Urothelium cell line (cell line): ENCODE data around the gene NPEPPS.

Experiments
- DNase-seq: peaks from one replicate; pipeline ENCODE4 v3.0.0; 2011; ENCODE audit warnings: low spot score, mixed read lengths
- FAIRE-seq: peaks from 2 replicates; lab custom pipeline; 2011; peaks lifted over from hg19 to GRCh38; lab: Jason Lieb, UNC

The NPEPPS gene

DNA sequence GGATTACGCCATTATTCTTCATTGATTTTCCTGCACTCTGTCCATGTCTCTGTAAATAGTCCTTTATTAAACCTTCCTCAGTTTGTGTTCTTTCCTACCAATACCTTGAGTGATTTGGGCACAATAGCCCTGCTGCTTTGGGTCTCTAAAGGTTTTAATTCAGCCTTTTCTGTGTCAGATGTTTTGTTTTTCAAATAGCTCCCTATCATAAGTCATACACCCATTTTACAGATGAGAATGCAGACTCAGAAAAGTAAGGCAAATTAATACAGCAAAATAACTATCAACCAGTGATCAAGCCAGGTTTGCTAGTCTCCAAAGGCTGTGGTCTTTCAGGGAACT lies 93.8 kb downstream of the NPEPPS start:
- FAIRE-seq, result no peak
- no peak for DNase-seq

DNA sequence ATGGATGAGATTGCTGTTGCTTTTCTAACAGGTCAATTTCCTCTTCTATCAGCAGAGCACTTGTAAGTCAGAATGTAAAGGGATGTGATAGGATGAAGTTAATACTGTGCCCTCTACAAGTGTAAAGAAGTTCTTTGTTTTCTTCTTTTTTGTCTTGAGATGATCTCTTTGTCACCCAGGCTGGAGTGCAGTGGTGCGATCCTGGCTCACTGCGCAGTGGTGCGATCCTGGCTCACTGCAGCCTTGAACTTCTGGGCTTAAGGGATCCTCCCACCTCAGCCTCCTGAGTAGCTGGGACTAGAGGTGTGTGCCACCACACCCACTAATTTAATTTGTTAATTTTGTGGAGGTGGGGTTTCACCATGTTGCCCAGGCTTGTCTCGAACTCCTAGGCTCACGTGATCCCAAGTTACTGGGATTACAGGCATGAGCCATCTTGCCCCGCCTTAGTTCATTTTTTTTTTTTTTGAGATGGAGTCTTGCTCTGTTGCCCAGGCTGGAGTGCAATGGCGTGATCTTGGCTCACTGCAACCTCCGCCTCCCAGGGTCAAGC lies 97.2 kb downstream of the NPEPPS start:
- no peak for DNase-seq
- FAIRE-seq, result no peak

DNA sequence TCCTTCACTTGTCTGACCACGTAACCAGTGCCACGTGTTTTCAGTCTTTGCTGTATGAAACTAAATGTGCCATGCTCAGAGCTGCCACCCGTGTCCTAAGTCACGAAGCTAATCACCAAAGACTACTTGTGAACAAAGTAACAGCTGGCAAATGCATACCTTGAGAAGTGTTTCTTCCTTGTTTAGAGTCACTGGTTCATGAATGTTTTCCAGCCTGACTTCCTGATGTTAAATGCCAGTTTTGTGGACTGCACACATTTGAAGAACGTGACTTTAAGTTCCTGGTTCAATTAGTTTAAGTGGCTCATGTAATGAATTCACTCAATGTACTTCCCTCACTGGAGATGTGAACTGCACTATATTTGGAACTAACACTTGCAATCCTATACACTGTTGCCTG lies 98.9 kb downstream of the NPEPPS start:
- DNase-seq (no peak), FAIRE-seq (no peak)

DNA sequence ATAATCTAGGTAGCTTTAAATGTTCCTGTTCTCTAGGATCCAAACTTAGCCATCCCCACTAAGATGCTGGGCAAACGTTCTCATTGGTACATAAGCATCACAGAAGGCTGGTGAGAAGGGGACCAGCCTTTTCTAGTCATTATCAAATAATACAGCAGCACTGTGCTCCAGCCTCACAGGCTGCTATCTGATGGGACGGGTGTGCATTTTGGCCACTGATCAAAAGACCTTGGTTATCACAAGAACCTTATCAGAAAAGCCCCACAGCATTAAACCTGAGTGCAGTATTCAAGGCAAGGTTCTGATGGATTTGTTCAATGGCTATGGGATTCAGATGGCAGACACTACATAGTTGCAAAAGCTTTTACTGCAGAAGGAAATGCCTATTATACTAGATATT lies 99.7 kb downstream of the NPEPPS start:
- DNase-seq, result no peak
- FAIRE-seq, result no peak

DNA sequence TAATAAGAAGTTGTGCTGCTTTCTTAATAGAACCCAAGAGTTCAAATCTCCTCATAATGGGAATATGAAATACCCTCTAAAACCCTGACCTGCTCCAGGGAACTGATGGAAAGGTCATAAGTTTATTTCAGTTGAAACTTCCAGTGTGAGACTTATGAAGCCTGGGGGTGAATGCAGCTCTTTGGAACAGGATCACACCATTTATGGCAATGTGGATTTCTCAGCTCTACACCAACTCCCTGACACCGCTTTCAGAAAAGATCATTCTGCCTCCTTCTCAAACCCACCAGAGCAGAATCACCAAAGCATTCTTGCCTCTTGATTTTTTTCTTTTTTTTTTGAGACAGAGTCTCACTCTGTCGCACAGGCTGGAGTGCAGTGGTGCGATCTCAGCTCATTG lies 102.1 kb downstream of the NPEPPS start:
- DNase-seq, result no peak
- FAIRE-seq, result no peak

DNA sequence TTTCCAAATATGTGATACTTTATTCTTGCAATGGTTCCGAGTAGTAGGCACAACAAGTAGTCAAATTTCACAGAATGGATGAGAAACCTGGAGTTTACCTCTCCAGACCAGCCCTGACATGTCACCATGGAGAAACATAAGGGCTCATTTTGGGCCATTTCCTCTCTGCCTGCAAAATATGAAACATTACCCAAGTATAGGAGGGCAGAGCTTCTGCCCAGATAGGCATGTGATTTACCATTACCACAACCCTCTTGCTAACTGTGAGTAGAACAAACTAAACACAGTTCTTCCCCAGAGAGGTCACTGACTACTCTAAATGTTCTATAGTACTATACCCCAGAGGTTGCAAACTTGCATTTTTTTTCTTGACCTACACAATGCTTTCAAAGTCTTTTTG lies 103.1 kb downstream of the NPEPPS start:
- no peak for FAIRE-seq
- DNase-seq, result no peak

DNA sequence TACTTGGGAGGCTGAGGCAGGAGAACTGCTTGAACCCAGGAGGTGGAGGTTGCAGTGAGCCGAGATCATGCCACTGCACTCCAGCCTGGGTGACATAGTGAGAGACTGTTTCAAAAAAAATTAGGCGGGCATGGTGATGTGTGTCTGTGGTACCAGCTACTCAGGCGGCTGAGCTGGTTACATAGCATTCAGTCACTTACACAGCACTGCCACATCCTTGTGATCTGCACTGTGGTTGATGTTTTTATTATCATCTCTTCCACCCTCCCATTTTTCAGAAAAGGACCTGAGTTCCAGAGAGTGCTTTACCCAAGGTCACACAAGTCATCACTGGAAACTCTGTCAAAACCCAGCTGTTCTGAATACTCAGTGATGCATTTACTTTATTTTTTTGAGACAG lies 104.0 kb downstream of the NPEPPS start:
- DNase-seq (no peak), FAIRE-seq (no peak)

DNA sequence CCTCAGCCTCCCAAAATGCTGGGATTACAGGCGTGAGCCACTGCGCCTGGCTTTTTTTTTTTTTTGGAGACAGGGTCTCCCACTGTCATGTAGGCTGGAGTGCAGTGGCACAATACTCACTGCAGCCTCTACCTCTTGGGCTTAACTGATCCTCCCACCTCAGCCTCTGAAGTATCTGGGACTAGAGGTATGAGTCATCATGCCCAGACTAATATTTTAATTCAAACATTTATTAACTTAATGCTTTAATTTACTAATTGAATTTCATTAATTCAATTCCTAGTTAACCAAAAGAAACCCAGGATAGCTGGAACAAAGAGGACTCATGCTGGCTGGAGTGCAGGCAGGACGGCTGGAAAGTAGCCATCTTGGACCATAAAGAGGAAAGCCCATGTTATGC lies 104.8 kb downstream of the NPEPPS start:
- DNase-seq (no peak), FAIRE-seq (no peak)

DNA sequence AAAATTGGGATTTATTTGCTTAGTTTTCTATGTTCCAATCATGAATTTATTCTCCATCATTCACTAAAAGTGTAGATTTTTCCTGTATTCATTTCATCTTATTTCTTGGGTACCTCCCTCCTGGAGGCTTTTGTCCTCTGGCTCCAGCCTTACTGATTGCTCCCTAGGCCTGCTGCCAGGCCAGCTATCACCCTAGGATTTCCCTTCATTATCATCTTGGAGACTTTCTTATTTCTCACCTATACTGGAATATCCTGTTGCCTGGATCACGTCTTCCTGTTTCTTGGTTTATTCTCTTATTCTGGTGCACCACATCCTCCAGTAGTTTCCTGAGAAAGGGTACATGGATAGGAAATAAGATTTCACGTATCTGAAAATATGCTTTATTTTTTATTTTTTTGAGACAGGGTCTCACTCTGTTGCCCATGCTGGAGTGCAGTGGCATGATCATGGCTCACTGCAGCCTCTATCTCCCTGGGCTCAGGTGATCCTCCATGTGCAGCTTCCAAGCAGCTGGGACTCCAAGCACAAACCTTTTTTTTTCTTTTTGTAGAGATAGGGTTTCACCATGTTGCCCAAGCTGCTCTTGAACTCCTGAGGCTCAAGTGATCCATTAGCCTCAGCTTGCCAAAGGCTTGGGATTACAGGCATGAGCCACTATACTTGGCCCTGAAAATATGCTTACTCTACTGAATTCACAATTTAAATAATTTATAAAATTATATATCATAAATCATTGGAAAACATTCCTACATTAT lies 105.5 kb downstream of the NPEPPS start:
- DNase-seq, result no peak
- FAIRE-seq, result no peak

DNA sequence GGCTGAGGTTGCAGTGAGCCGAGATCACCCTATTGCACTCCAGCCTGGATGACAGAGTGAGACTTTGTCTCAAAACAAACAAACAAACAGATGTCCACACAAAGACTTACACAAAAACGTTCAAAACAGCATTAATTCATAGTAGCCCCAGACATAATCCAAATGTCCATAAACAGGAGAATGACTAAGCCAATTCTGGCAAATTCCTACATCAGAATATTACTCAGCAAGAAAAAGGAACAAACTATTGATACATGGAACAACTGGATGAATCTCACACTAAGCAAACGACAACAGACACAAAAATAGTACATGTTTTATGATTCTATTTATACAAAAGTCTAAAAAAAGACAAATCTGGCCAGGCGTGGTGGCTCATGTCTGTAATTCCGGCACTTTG lies 108.0 kb downstream of the NPEPPS start:
- DNase-seq (no peak), FAIRE-seq (no peak)

DNA sequence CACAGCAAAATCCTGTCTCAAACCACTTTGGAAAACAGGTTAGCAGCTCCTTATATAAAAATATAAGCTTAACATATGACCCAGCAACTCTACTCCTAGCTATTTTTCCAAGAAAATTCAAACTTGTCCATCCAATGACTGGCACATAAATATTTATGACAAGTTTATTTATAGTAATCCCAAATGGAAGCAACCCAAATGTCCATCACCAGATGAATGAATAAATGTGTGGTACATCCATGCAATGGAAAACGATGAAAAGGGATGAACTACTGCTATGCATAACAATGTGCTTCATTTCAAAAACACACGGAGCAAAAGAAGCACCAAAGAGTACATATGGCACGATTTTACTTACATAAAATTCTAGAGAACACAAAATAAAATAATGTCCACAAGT lies 109.2 kb downstream of the NPEPPS start:
- DNase-seq (no peak), FAIRE-seq (no peak)

DNA sequence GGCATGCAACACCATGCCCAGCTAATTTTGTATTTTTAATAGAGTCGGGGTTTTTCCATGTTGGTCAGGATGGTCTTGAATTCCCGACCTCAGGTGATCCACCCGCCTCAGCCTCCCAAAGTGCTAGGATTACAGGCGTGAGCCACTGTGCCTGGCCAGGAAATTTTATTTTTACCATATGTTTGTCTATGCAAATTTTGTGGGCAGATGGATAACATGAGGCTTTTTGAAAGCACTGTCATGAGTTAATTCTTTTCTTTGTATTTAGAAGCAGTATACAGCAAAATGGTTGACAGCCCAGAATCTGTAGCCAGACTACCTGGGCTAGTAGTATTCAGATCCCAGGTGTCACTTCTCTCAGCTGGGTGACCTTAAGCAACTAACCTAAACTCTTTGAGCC lies 110.3 kb downstream of the NPEPPS start:
- no peak for FAIRE-seq
- DNase-seq, result no peak

DNA sequence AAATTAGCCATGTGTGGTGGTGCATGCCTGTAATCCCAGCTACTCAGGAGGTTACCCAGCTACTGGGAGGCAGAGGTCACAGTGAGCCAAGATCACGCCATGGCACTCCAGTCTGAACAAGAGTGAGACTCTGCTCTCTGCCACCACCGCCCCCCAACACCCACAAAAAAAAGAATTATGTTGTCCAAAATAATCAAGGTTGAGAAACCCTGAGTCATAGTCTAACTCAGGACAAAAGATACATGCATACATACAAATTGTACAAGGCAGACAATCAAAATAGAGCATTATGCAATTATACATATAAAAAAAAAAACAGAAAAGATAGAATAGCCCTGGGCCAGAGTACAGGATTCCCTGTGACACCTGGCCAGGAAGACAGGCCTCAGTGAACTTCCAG lies 112.2 kb downstream of the NPEPPS start:
- no peak for DNase-seq
- no peak for FAIRE-seq

DNA sequence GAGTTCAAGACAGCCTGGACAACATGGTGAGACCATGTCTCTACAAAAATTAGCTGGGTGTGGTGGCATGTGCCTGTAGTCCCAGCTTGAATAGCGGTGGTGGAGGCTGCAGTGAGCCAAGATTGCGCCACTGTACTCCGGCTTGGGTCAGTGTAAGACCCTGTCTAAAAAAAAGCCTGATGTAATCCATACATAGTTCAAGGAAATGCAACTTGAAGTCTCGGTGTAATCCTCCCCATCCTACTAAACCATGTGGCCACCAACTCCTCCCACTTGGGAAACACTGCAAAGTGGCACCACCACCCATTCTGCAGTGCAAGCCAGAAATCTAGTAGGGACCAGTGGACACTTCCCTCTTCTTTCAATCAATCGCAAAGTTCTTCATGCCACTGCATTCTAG lies 113.4 kb downstream of the NPEPPS start:
- DNase-seq (no peak), FAIRE-seq (no peak)

DNA sequence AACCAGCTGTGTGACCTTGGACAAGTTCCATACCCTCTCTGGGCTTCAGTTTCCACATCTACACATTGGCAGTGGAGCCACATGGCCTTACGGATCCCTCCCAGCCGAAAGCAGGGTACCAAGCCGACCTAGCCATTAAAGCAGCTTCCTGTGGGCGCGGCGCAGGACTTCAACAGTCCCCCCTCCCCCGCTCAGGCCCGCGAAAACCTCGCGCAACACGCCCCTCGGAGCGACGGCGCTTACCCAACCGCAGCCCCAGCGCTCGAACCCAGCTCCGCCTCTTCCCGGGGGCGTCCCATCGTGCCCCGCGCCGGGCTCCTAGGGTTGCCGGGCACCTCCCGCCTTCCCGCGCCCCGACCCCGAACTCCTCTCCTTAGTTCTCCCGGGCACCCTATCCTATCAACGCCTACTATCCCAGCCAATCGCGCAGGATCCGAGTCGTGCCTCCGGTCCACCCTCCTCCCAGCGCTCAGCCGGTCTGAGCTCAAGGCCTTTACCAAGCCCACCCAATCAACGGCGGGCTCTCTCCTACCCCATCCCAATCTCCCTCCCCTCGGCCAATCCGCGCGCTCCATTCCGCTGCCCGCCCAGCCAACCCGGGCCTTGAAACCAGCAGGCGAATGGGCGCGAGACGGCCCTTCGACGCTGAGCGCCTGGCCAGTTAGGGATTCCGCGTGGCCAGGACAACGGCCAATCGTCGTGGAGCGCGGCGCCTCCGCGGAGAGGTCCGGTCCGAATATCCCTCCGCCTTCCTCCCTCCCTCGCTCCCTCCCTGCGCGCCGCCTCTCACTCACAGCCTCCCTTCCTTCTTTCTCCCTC lies 118.5 kb downstream of the NPEPPS start, which contains the start of gene KPNB1:
KPNB1 (plus strand) TSS at position 767 of the 819 bp plus-strand sequence. CDS start 326 bp downstream, outside the sequence.
- peak; percentile 98 for FAIRE-seq
- peak; percentile 96 for DNase-seq

DNA sequence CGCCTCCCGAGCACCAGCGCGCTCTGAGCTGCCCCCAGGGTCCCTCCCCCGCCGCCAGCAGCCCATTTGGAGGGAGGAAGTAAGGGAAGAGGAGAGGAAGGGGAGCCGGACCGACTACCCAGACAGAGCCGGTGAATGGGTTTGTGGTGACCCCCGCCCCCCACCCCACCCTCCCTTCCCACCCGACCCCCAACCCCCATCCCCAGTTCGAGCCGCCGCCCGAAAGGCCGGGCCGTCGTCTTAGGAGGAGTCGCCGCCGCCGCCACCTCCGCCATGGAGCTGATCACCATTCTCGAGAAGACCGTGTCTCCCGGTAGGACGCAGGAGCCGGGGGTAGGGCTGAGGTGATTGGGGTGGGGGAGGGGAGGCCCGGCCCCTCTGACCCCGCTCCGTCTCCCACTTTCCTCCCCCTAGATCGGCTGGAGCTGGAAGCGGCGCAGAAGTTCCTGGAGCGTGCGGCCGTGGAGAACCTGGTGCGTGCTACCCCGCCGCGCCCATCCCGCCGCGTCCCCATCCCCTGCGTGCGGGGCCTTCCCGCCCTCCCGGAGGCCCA lies 119.1 kb downstream of the NPEPPS start:
- no peak for FAIRE-seq
- DNase-seq, result no peak

DNA sequence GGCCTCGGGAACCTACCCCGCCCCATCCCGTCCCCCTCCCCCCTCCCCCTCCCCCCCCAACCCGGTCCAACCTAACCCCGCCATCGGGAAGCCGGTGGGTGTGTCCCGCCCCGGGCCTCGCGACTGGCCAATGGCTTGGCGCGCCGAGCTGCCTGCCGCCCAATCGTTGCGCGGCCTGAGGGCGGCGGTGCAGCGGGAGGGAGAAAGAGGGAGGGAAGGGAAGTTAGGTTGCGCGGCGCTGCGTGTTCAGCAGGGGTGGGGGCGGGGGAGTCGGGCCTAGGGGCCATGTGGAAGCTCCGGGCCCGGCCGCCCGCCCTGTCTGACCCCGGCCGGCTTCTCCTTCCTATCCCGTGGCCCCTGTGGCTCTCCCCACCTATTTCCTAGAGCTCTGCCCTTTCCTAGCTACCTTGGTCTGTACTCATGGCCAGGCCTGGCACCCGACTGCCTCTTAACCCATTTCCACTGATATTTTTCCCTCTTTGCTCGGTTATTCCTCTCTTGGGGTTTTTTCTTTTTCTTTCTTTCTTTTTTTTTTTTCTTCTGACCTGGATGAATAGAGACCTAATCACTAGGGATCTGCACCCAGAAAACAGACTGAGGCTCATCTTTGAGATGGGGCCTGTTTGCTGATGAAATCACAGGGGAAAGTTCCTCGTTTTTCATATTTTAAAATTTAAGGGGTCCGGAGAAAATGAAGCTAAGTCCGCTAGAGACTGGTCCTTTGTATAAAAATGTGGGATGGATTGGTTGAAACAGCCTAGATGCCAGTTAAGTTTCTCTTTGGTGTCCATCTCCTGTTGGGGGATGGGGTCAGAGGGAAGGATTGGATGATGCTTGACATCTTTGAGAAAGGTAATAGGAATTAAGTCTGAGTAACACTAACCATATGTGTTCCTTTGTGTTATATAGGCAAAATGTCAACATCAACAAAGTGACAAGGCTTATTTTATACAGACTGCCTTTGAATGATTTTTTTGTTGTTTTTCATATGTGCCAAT lies 119.9 kb downstream of the NPEPPS start:
- DNase-seq, result peak; percentile 97
- FAIRE-seq, result peak; percentile 89

DNA sequence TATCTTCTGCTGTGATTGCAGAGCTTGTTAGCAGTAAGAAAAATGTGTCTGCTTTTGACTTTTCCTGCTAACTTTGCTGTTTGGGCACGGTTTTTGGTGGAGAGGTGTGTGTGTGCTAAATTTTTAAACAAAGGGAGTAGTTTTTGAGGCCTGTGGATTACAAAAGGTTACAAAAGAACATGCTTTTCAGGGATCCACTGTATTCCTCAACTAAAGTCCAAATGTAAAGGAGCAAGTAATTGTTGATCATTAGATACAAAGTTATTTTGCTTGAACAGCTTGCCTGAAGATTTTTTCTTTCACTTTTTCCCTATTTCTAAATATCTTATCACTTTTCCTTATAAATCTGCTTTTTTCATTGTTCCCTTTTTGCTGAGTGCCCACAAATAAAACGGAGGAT lies 120.8 kb downstream of the NPEPPS start:
- DNase-seq (no peak), FAIRE-seq (no peak)

DNA sequence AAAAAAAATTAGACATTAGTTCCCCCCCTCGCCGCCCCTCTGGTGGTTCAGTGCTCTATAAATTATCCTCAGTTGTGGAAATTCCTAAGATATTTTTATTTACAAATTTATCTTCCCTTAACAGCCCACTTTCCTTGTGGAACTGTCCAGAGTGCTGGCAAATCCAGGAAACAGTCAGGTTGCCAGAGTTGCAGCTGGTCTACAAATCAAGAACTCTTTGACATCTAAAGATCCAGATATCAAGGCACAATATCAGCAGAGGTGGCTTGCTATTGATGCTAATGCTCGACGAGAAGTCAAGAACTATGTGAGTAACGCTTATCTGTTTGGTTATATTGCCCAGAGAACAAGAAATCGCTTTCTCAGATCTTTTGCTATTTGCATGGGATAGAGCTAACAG lies 121.7 kb downstream of the NPEPPS start:
- DNase-seq, result no peak
- FAIRE-seq, result no peak

DNA sequence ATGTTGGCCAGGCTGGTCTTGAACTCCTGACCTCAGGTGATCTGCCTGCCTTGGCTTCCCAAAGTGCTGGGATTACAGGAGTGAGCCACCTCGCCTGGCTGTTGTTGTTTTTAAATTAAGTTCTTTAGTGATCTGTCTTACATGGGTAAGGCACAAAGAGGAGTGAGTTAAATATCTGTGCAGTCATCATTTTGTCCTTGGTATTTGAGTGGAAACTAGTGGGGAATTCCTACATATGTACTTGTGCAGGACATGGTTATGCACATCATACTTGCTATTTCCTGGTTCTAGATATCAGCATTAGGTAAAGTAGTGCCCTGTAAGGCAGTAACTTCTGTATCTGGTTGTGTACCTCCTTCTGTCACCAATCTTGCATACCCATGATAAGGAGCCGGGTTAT lies 122.5 kb downstream of the NPEPPS start:
- DNase-seq (no peak), FAIRE-seq (no peak)

DNA sequence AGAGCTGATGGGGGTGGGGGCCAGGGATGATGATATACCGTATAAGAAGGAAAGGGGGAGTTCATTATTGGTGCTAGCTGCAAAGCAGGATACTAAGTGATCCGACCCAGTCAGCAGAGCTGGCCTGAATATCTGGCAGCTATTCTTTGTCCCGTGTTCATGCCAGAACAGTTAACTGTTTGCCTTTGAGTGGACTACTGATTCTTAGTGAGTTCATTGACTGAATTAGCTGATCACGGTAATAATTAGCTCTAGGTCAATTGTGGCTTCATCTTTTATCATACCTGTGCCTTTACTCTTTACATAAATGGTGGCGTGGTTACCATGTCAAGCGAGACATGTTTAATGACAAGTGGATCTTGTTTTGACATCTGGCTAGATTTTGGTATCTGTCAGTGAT lies 124.1 kb downstream of the NPEPPS start:
- FAIRE-seq, result no peak

More for the DNA sequence above, 124.1 kb downstream of the NPEPPS start:
- no peak for DNase-seq
